ENCODE measurements around the gene ADAMTSL4. TPM values are rescaled to one million over a fixed set of nuclear protein-coding genes. Genes with fewer than 3 reads are reported as not detected.
"Not testable (repeated sequence)": the region's sequence is repeated elsewhere in the genome, so short reads cannot be mapped to it uniquely, and the experiment has no call there.

ADAMTSL4 gene
- polyA plus RNA-seq, 1 of the 3 experiments (the other 2 are of a cell fraction) = 3.4 TPM

DNA sequence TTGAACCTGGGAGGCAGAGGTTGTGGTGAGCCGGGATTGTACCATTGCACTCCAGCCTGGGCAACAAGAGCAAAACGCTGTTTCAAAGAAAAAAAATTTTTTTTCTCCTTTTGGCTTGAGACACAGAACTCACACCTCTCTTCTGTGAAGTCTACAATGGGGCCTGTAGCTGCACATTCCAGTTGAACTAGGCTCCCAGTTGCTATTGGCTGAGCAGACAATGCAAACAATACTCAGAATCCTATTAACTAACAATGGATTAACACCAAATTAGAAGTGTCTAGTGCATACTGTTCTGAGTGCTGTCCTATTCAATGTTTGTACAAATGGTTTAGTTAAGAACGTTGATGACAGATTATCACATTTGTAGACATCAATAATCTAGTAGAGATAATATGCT, 47.8 kb downstream of the ADAMTSL4 start:
- no peak for DNase-seq
- no peaks in the 10 kb centered on the region for H4K20me1 ChIP-seq (ENCODE audit: insufficient read depth)
- no peak overlapping the region for H3K27ac ChIP-seq (ENCODE audit: low read depth in 2 of 2, low read length in 1 of 2)
- ChIA-PET POLR2A (no interaction called here), CTCF (no interaction called here)
- H3K9me3 ChIP-seq = no peaks in the 10 kb centered on the region
- no peaks in the 10 kb centered on the region for H3K27me3 ChIP-seq (ENCODE audit: insufficient read depth)
- H3K9ac ChIP-seq = no peak overlapping the region
- no peak overlapping the region for H3K4me2 ChIP-seq
- H3F3A ChIP-seq (replicated peaks; ENCODE audit: insufficient read depth) = peaks cover 14% of the 10 kb centered on the region
- no peak overlapping the region for H3K4me3 ChIP-seq (ENCODE audit: low read depth in 2 of 2, low read length in 1 of 2)
- no peaks in the 10 kb centered on the region for H3K9me2 ChIP-seq
- H3K79me2 ChIP-seq (ENCODE audit: insufficient read depth) = no peaks in the 10 kb centered on the region
- 86% methylated on average over 3 of the region's 3 CpGs for WGBS (ENCODE audit: low lambda C conversion rate)
- H3K36me3 ChIP-seq (replicated peaks in 1 of 2; ENCODE audit: control insufficient read depth in 1 of 2, insufficient read depth in 2 of 2, low read length in 1 of 2) = no peaks in the 10 kb centered on the region
- TF ChIP-seq FOXJ3 (CRISPR knock-in tag; IDR thresholded peaks at IDR 0.05) = no peak
- no peak for TF ChIP-seq JUND (IDR thresholded peaks at IDR 0.05)
- TF ChIP-seq, protein P1, sequence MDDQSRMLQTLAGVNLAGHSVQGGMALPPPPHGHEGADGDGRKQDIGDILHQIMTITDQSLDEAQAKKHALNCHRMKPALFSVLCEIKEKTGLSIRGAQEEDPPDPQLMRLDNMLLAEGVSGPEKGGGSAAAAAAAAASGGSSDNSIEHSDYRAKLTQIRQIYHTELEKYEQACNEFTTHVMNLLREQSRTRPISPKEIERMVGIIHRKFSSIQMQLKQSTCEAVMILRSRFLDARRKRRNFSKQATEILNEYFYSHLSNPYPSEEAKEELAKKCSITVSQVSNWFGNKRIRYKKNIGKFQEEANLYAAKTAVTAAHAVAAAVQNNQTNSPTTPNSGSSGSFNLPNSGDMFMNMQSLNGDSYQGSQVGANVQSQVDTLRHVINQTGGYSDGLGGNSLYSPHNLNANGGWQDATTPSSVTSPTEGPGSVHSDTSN (IDR thresholded peaks at IDR 0.05) = no peak
- no peak for TF ChIP-seq CHD2 (IDR thresholded peaks at IDR 0.05; ENCODE audit: low read length, partially characterized antibody)
- no peak for TF ChIP-seq TAF1 (IDR thresholded peaks at IDR 0.05; ENCODE audit: borderline replicate concordance, low read depth, low read length)
- TF ChIP-seq NRF1 (IDR thresholded peaks at IDR 0.05; ENCODE audit: low read depth, low read length) = no peak
- no peak for TF ChIP-seq EZH2phosphoT487 (IDR thresholded peaks at IDR 0.05; ENCODE audit: borderline replicate concordance, low read depth)
- TF ChIP-seq RFX5 (IDR thresholded peaks at IDR 0.05; ENCODE audit: low read length) = no peak
- TF ChIP-seq RAD21 (IDR thresholded peaks at IDR 0.05; ENCODE audit: low read length) = no peak
- no peak for TF ChIP-seq EP300 (IDR thresholded peaks at IDR 0.05; ENCODE audit: borderline replicate concordance in 1 of 2, low read depth in 1 of 2, low read length in 1 of 2)
- no peak for TF ChIP-seq GATA2 (CRISPR knock-in tag; IDR thresholded peaks at IDR 0.05)
- TF ChIP-seq, protein P2, sequence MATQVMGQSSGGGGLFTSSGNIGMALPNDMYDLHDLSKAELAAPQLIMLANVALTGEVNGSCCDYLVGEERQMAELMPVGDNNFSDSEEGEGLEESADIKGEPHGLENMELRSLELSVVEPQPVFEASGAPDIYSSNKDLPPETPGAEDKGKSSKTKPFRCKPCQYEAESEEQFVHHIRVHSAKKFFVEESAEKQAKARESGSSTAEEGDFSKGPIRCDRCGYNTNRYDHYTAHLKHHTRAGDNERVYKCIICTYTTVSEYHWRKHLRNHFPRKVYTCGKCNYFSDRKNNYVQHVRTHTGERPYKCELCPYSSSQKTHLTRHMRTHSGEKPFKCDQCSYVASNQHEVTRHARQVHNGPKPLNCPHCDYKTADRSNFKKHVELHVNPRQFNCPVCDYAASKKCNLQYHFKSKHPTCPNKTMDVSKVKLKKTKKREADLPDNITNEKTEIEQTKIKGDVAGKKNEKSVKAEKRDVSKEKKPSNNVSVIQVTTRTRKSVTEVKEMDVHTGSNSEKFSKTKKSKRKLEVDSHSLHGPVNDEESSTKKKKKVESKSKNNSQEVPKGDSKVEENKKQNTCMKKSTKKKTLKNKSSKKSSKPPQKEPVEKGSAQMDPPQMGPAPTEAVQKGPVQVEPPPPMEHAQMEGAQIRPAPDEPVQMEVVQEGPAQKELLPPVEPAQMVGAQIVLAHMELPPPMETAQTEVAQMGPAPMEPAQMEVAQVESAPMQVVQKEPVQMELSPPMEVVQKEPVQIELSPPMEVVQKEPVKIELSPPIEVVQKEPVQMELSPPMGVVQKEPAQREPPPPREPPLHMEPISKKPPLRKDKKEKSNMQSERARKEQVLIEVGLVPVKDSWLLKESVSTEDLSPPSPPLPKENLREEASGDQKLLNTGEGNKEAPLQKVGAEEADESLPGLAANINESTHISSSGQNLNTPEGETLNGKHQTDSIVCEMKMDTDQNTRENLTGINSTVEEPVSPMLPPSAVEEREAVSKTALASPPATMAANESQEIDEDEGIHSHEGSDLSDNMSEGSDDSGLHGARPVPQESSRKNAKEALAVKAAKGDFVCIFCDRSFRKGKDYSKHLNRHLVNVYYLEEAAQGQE (IDR thresholded peaks at IDR 0.05; ENCODE audit: low read depth, low read length) = no peak
- no peak for TF ChIP-seq ELF1 (IDR thresholded peaks at IDR 0.05)
- no peak overlapping the region for H2AFZ ChIP-seq (ENCODE audit: low read depth)
- no peaks in the 10 kb centered on the region for H3K4me1 ChIP-seq (ENCODE audit: control insufficient read depth in 1 of 2, insufficient read depth in 2 of 2, low read depth in 1 of 2, low read length in 1 of 2)

DNA sequence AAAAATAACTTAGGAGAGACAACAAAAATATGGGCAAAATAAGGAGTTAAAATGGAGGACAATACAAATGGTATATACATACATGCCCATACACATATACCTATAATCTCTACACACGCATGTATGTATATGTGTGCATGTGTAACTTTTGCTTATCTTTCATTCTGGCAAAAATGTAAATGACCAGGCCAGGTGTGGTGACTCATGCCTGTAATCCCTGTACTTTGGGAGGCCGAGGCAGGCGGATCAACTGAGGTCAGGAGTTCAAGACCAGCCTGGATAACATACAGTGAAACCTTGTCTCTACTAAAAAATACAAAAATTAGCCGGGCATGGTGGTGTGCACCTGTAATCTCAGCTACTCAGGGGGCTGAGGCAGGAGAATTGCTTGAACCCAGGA, 49.1 kb downstream of the ADAMTSL4 start:
- DNase-seq; H3K4me1 ChIP-seq (ENCODE audit: control insufficient read depth in 1 of 2, insufficient read depth in 2 of 2, low read depth in 1 of 2, low read length in 1 of 2); H3K4me2 ChIP-seq; H3K27ac ChIP-seq (ENCODE audit: low read depth in 2 of 2, low read length in 1 of 2); H4K20me1 ChIP-seq (ENCODE audit: insufficient read depth); H3K4me3 ChIP-seq (ENCODE audit: low read depth in 2 of 2, low read length in 1 of 2); H3K27me3 ChIP-seq (ENCODE audit: insufficient read depth); H3K79me2 ChIP-seq (ENCODE audit: insufficient read depth); CTCF ChIA-PET; H3K36me3 ChIP-seq (replicated peaks in 1 of 2; ENCODE audit: control insufficient read depth in 1 of 2, insufficient read depth in 2 of 2, low read length in 1 of 2); H3K9me2 ChIP-seq; H3K9ac ChIP-seq; H2AFZ ChIP-seq (ENCODE audit: low read depth); H3K9me3 ChIP-seq: not testable (repeated sequence)
- WGBS (ENCODE audit: low lambda C conversion rate) = 91% methylated on average over 4 of the region's 4 CpGs
- peaks cover 14% of the 10 kb centered on the region for H3F3A ChIP-seq (replicated peaks; ENCODE audit: insufficient read depth)
- POLR2A ChIA-PET = interaction anchor here (1.2 kb wide), 1 partner anchor 18 kb away, joined by 3 read pairs; the partner anchor contains the start of gene MCL1

All from SK-N-SH (cell line).